Measurements from ENCODE around the gene PERP.

Gene PERP

GRCh38 chr6:138107078-138107751 is at the start of gene PERP:
TSS of gene PERP (minus strand) at chr6:138107419. CDS start at chr6:138107340, 79 bp downstream.
- peak; percentile 95 for TF ChIP-seq ZFX (IDR thresholded peaks at IDR 0.05)
- TF ChIP-seq, protein P1, sequence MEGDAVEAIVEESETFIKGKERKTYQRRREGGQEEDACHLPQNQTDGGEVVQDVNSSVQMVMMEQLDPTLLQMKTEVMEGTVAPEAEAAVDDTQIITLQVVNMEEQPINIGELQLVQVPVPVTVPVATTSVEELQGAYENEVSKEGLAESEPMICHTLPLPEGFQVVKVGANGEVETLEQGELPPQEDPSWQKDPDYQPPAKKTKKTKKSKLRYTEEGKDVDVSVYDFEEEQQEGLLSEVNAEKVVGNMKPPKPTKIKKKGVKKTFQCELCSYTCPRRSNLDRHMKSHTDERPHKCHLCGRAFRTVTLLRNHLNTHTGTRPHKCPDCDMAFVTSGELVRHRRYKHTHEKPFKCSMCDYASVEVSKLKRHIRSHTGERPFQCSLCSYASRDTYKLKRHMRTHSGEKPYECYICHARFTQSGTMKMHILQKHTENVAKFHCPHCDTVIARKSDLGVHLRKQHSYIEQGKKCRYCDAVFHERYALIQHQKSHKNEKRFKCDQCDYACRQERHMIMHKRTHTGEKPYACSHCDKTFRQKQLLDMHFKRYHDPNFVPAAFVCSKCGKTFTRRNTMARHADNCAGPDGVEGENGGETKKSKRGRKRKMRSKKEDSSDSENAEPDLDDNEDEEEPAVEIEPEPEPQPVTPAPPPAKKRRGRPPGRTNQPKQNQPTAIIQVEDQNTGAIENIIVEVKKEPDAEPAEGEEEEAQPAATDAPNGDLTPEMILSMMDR (conservative IDR thresholded peaks at IDR 0.05): peak; percentile 26
- peak within 1 kb of the TSS; percentile 90 for H3K27ac ChIP-seq

DNA sequence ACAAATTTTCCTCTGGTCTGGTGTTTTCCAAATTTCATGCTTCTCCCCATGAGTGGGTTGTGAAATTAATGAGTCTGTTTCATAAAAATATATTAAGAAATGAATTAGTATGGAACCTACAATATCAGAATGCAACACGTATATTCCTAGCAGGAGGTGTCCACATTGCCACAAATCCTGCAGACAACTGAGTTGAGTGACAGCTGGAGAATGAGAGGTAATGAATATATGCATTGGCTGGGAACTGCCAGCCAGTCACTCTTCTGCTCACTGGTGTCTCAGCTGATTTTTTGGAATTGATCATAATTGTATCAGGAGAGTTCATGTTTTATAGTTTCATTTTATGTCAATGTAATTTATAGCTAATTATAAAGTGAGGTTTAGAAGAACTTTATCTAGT is 48.2 kb upstream of the PERP start:
- no peak overlapping the region for H3K27ac ChIP-seq
- TF ChIP-seq, protein P1 (conservative IDR thresholded peaks at IDR 0.05): no peak
- no peak for TF ChIP-seq ZFX (IDR thresholded peaks at IDR 0.05)

DNA sequence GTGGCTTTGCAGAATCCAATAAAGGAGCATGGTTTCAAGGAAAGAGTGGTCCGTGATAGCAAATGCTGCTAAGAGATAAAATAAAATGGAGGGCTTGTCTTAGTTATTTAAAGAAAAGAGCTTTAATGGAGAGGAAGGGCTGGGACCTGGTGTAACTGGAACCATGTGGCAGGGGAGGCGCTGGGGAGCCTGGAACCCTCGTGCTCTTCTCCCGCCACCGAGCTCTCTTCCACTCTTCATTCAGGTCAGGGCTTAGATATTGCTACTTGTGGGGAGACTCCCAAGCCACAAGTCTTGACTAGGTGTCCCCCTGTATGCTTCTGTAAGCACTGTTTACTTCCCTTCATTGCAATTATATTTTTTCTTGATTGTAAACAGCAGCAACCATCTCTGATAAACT is 39.3 kb upstream of the PERP start:
- TF ChIP-seq ZFX (IDR thresholded peaks at IDR 0.05): no peak
- TF ChIP-seq, protein P1 (conservative IDR thresholded peaks at IDR 0.05): no peak
- no peak overlapping the region for H3K27ac ChIP-seq

DNA sequence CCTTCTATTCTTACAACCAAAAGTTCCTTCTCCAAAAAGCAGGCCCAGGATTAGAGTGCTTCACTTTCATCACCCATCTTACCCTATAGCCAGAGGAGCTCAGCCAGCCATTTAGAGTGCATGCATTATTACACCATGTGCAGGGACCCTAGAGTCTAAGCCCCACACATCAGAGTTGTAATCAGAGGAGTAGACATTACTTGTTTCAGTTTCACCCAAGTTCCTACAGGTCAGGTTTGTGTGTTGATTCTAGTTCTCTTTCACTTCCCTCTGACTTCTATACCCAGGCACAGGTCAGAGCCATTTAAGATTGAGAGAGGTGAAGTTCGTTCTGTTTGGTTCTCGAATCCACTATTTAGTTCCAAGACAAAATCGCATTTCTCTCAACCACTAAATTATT is 38.2 kb upstream of the PERP start:
- no peak for TF ChIP-seq ZFX (IDR thresholded peaks at IDR 0.05)
- TF ChIP-seq, protein P1 (conservative IDR thresholded peaks at IDR 0.05): no peak

GRCh38 chr6:138142806-138143205 is 35.6 kb upstream of the PERP start:
- H3K27ac ChIP-seq: no peak overlapping the region
- TF ChIP-seq, protein P1 (conservative IDR thresholded peaks at IDR 0.05): no peak
- TF ChIP-seq ZFX (IDR thresholded peaks at IDR 0.05): no peak

More for the DNA sequence above, 38.2 kb upstream of the PERP start:
- no peak overlapping the region for H3K27ac ChIP-seq

- TF ChIP-seq, protein P1 (conservative IDR thresholded peaks at IDR 0.05): no peak
- TF ChIP-seq ZFX (IDR thresholded peaks at IDR 0.05): no peak
Measured at GRCh38 chr6:138129190-138129589, 22.0 kb upstream of the PERP start.

DNA sequence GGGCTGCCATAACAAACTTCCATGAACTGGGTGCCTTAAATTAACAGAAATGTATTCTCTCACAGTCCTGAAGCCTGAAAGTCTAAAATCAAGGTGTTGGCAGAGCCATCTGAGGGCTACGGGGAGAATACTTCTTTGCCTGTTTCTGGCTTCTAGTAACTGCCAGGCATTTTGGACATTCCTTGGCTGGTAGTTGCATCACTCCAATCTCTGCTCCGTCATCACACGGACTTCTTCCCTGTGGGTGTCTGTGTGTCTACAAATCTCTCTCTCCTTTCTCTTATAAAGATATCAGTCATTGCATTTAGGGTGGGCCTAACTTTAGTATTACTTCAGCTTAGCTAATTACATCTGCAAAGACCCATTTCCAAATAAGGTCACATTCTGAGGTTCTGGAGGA is 20.9 kb upstream of the PERP start:
- TF ChIP-seq, protein P1 (conservative IDR thresholded peaks at IDR 0.05): no peak
- no peak for TF ChIP-seq ZFX (IDR thresholded peaks at IDR 0.05)
- no peak overlapping the region for H3K27ac ChIP-seq

More at GRCh38 chr6:138129190-138129589, 22.0 kb upstream of the PERP start:
- H3K27ac ChIP-seq: no peak overlapping the region

Measured in C4-2B (cell line).